Activated CD8-positive, alpha-beta memory T cell treated with anti-CD3 and anti-CD28 coated beads for 36 hours (primary cell): Measurements from ENCODE around the gene HSCB. TPM values are rescaled to one million over a fixed set of nuclear protein-coding genes. Genes with fewer than 3 reads are reported as not detected.
"Not testable (repeated sequence)": the region's sequence is repeated elsewhere in the genome, so short reads cannot be mapped to it uniquely, and the experiment has no call there.

Source experiments
- CTCF ChIA-PET: fragments of 350-600 bp; sonication (Branson Sonifier 250); formaldehyde crosslinking; loops from one replicate; lab custom pipeline; 2021; ENCODE audit warnings: antibody characterized with exemption; lab: Charles Lee
- POLR2A ChIA-PET: fragments of 350-600 bp; sonication (Branson Sonifier 250); formaldehyde crosslinking; loops from one replicate; lab custom pipeline; 2021; ENCODE audit warnings: antibody characterized with exemption; lab: Charles Lee
- total RNA-seq, 2 experiments: library from RNA; stranded (reverse); gene quantifications; one replicate each; pipeline ENCODE4 v1.2.3, GENCODE V29; 2021

The HSCB gene
- total RNA-seq, 2 experiments from 2014 or later: 12.9 to 13.3 TPM

- POLR2A ChIA-PET: interaction anchor here (0.6 to 4.5 kb wide), 12 partner anchors 10 to 1167 kb away, joined by 3 to 61 read pairs (median 4); partner anchors contain the start of genes CCDC117, CHEK2, HSCB and PITPNB
- CTCF ChIA-PET: interaction anchor here (1.0 to 3.6 kb wide), 3 partner anchors 9 to 27 kb away, joined by 3 to 19 read pairs (median 6); partner anchors contain the start of gene CCDC117
These were observed 58.6 kb downstream of the HSCB start, which contains the start of gene XBP1 for GRCh38 chr22:28800308-28801041. XBP1 (minus strand) TSS chr22:28800569.

- CTCF ChIA-PET: no interaction called here
These were observed 60.2 kb downstream of the HSCB start for GRCh38 chr22:28801845-28802594.

GRCh38 chr22:28802595-28803123 is 60.8 kb downstream of the HSCB start:
- ChIA-PET CTCF (no interaction called here), POLR2A (no interaction called here)

More at GRCh38 chr22:28801845-28802594, 60.2 kb downstream of the HSCB start:
- POLR2A ChIA-PET: interaction anchor here (4.5 kb wide), 1 partner anchor 9 kb away, joined by 61 read pairs; no protein-coding TSS in a partner anchor

GRCh38 chr22:28805426-28805825 is 63.6 kb downstream of the HSCB start:
- POLR2A ChIA-PET: interaction anchor here (0.6 kb wide), 1 partner anchor 59 kb away, joined by 6 read pairs; no protein-coding TSS in a partner anchor
- CTCF ChIA-PET: not testable (repeated sequence)

Other genes with a start within 250 kb of the HSCB start
- gene TTC28, start 62.2 kb upstream of the HSCB start, total RNA-seq: under 1 TPM; 0.67 to 0.72 TPM
- 1 to 10 TPM; 7.0 to 8.6 TPM for gene CHEK2, start 219 bp upstream of the HSCB start, total RNA-seq
- 10 to 100 TPM; 23.5 to 25.8 TPM for gene CCDC117, start 30.7 kb downstream of the HSCB start, total RNA-seq
- gene XBP1, start 58.5 kb downstream of the HSCB start, total RNA-seq: 10 to 100 TPM; 86.1 to 87.0 TPM
- 1 to 10 TPM; 1.5 TPM for gene ZNRF3, start 141.5 kb downstream of the HSCB start, total RNA-seq